ENCODE results near the gene ZNF324. TPM values are rescaled to one million over a fixed set of nuclear protein-coding genes. Genes with fewer than 3 reads are reported as not detected.

ZNF324 gene
- total RNA-seq, 1 experiment from 2014 or later, result 18.2 TPM

- TF ChIP-seq CTCF (IDR thresholded peaks at IDR 0.05; ENCODE audit: unreplicated experiment), result no peak
- intact Hi-C loops (cut with micrococcal nuclease; ENCODE audit: unreplicated experiment), result no loop called here
- H3K27me3 Mint-ChIP-seq (ENCODE audit: unreplicated experiment), result no peaks in the 10 kb centered on the region
- no peak overlapping the region for H3K27ac Mint-ChIP-seq (ENCODE audit: unreplicated experiment)
- H3K4me3 Mint-ChIP-seq (ENCODE audit: low read depth, unreplicated experiment), result no peak overlapping the region
- CTCF ChIA-PET, result interaction anchor here (0.6 to 1.3 kb wide), 2 partner anchors 33 to 38 kb away, joined by 4 to 5 read pairs; partner anchors contain the start of gene CHMP2A
- H3K4me1 Mint-ChIP-seq (ENCODE audit: low read depth, unreplicated experiment), result peaks cover 25% of the 10 kb centered on the region
- no peaks in the 10 kb centered on the region for H3K9me3 Mint-ChIP-seq (ENCODE audit: low read depth, unreplicated experiment)
- peaks cover 40% of the 10 kb centered on the region for H3K36me3 Mint-ChIP-seq (ENCODE audit: insufficient read depth, unreplicated experiment)
- no peak for DNase-seq
- no TSS peak for BruUV-seq (replicated peaks)
Observed at GRCh38 chr19:58521651-58522050, 54.8 kb downstream of the ZNF324 start.

GRCh38 chr19:58522709-58523108, 55.8 kb downstream of the ZNF324 start:
- H3K4me3 Mint-ChIP-seq (ENCODE audit: low read depth, unreplicated experiment), result no peak overlapping the region
- no TSS peak for BruUV-seq (replicated peaks)
- CTCF ChIA-PET, result no interaction called here
- H3K27me3 Mint-ChIP-seq (ENCODE audit: unreplicated experiment), result no peaks in the 10 kb centered on the region
- TF ChIP-seq CTCF (IDR thresholded peaks at IDR 0.05; ENCODE audit: unreplicated experiment), result no peak
- DNase-seq, result no peak
- intact Hi-C loops (cut with micrococcal nuclease; ENCODE audit: unreplicated experiment), result no loop called here
- H3K4me1 Mint-ChIP-seq (ENCODE audit: low read depth, unreplicated experiment), result peaks cover 23% of the 10 kb centered on the region
- no peaks in the 10 kb centered on the region for H3K9me3 Mint-ChIP-seq (ENCODE audit: low read depth, unreplicated experiment)
- H3K27ac Mint-ChIP-seq (ENCODE audit: unreplicated experiment), result no peak overlapping the region
- H3K36me3 Mint-ChIP-seq (ENCODE audit: insufficient read depth, unreplicated experiment), result peaks cover 30% of the 10 kb centered on the region

Other genes starting within 250 kb of the ZNF324 start
- gene ZNF544, start 238.2 kb upstream of the ZNF324 start, total RNA-seq (2022), result 65.3 and 68.5 TPM in 2 replicates
- gene ZNF8, start 188.1 kb upstream of the ZNF324 start, total RNA-seq (2022), result 12.1 and 12.8 TPM in 2 replicates
- gene ERVK3-1, start 161.7 kb upstream of the ZNF324 start, total RNA-seq (2022), result 68.4 and 70.8 TPM in 2 replicates
- 4.6 TPM in 2 replicates for gene ZSCAN22, start 140.1 kb upstream of the ZNF324 start, total RNA-seq (2022)
- gene A1BG, start 113.6 kb upstream of the ZNF324 start, total RNA-seq (2022), result not detected in 2 replicates
- gene ZNF497, start 104.3 kb upstream of the ZNF324 start, total RNA-seq (2022), result 2.4 and 3.1 TPM in 2 replicates
- 0.47 and 0.81 TPM in 2 replicates for gene ZNF837, start 86.0 kb upstream of the ZNF324 start, total RNA-seq (2022)
- 971 and 1,079 TPM in 2 replicates for gene RPS5, start 79.8 kb upstream of the ZNF324 start, total RNA-seq (2022)
- 0.51 and 0.61 TPM in 2 replicates for gene RNF225, start 71.4 kb upstream of the ZNF324 start, total RNA-seq (2022)
- 21.8 and 23.4 TPM in 2 replicates for gene ZNF584, start 58.4 kb upstream of the ZNF324 start, total RNA-seq (2022)
- not detected in 2 replicates for gene ZNF132, start 26.9 kb upstream of the ZNF324 start, total RNA-seq (2022)
- 12.0 and 13.7 TPM in 2 replicates for gene ZNF324B, start 15.5 kb upstream of the ZNF324 start, total RNA-seq (2022)
- gene ZNF446, start 9.3 kb downstream of the ZNF324 start, total RNA-seq (2022), result 12.7 and 13.9 TPM in 2 replicates
- gene SLC27A5, start 44.9 kb downstream of the ZNF324 start, total RNA-seq (2022), result 3.7 and 5.8 TPM in 2 replicates
- 17.7 and 19.6 TPM in 2 replicates for gene ZBTB45, start 52.7 kb downstream of the ZNF324 start, total RNA-seq (2022)
- 558 and 582 TPM in 2 replicates for gene TRIM28, start 77.0 kb downstream of the ZNF324 start, total RNA-seq (2022)
- 168 TPM in 2 replicates for gene CHMP2A, start 88.0 kb downstream of the ZNF324 start, total RNA-seq (2022)
- gene UBE2M, start 91.5 kb downstream of the ZNF324 start, total RNA-seq (2022), result 123 and 131 TPM in 2 replicates
- gene MZF1, start 106.3 kb downstream of the ZNF324 start, total RNA-seq (2022), result 31.8 and 33.5 TPM in 2 replicates